Ammon's horn (tissue), 1 donor: ENCODE results near the gene F11R.
"Not testable (repeated sequence)": the region's sequence is repeated elsewhere in the genome, so short reads cannot be mapped to it uniquely, and the experiment has no call there.

Experiments
- DNase-seq: peaks from one replicate; pipeline ENCODE4 v3.0.0-alpha.2; 2016; ENCODE audit warnings: low spot score

Gene F11R

GRCh38 chr1:161044535-161044907 lies 23.6 kb upstream of the F11R start:
- DNase-seq, result no peak

- no peak for DNase-seq
Measured at GRCh38 chr1:161039546-161039945, 18.6 kb upstream of the F11R start.

- DNase-seq, result no peak
Measured at GRCh38 chr1:161039154-161039545, 18.2 kb upstream of the F11R start.

- DNase-seq, result peak; percentile 61
Measured at GRCh38 chr1:161038523-161039153, 17.7 kb upstream of the F11R start, which contains the start of gene TSTD1. TSS of gene TSTD1 (minus strand) at chr1:161038964. CDS start at chr1:161038889, 75 bp downstream.

GRCh38 chr1:161037661-161038522 lies 16.9 kb upstream of the F11R start:
- no peak for DNase-seq

GRCh38 chr1:161033751-161034150 lies 12.8 kb upstream of the F11R start:
- no peak for DNase-seq

GRCh38 chr1:161032409-161032808 lies 11.5 kb upstream of the F11R start:
- DNase-seq, result no peak

- no peak for DNase-seq
Measured at GRCh38 chr1:161031874-161032273, 10.9 kb upstream of the F11R start.

GRCh38 chr1:161029466-161029865 lies 8.5 kb upstream of the F11R start:
- DNase-seq, result not testable (repeated sequence)

- not testable (repeated sequence) for DNase-seq
Measured at GRCh38 chr1:161026954-161027353, 6.0 kb upstream of the F11R start.

- not testable (repeated sequence) for DNase-seq
Measured at GRCh38 chr1:161022432-161022831, 1.5 kb upstream of the F11R start.

GRCh38 chr1:161021970-161022353 lies 1.0 kb upstream of the F11R start:
- no peak for DNase-seq

- peak; percentile 54 for DNase-seq
Measured at GRCh38 chr1:161021165-161021969, 415 bp upstream of the F11R start.

GRCh38 chr1:161019751-161020495 lies 1.0 kb downstream of the F11R start:
- DNase-seq, result no peak

- DNase-seq, result not testable (repeated sequence)
Measured at GRCh38 chr1:161019111-161019660, 1.8 kb downstream of the F11R start.

- no peak for DNase-seq
Measured at GRCh38 chr1:161018631-161018930, 2.4 kb downstream of the F11R start.

- no peak for DNase-seq
Measured at GRCh38 chr1:161017756-161018630, 3.0 kb downstream of the F11R start.

- not testable (repeated sequence) for DNase-seq
Measured at GRCh38 chr1:161017181-161017580, 3.8 kb downstream of the F11R start.

- DNase-seq, result not testable (repeated sequence)
Measured at GRCh38 chr1:161016683-161017082, 4.3 kb downstream of the F11R start.

GRCh38 chr1:161013488-161014230 lies 7.3 kb downstream of the F11R start:
- DNase-seq, result peak; percentile 79
